ENCODE data around the gene ZC3HAV1.

- no peak for TF ChIP-seq TEAD4 (IDR thresholded peaks at IDR 0.05; ENCODE audit: borderline replicate concordance, insufficient read depth)
- TF ChIP-seq TAF1 (IDR thresholded peaks at IDR 0.05; ENCODE audit: borderline replicate concordance, low read depth, low read length): no peak
- TF ChIP-seq RAD21 (IDR thresholded peaks at IDR 0.05; ENCODE audit: low read length): no peak
- no peak for TF ChIP-seq POLR2AphosphoS5 (IDR thresholded peaks at IDR 0.05; ENCODE audit: low read depth, low read length)
- no peak for TF ChIP-seq RFX5 (IDR thresholded peaks at IDR 0.05; ENCODE audit: low read length)
- no peak for TF ChIP-seq EZH2phosphoT487 (IDR thresholded peaks at IDR 0.05; ENCODE audit: borderline replicate concordance, low read depth)
- no peak for TF ChIP-seq SIN3A (IDR thresholded peaks at IDR 0.05; ENCODE audit: borderline replicate concordance, low read depth, low read length)
- TF ChIP-seq, protein P1, sequence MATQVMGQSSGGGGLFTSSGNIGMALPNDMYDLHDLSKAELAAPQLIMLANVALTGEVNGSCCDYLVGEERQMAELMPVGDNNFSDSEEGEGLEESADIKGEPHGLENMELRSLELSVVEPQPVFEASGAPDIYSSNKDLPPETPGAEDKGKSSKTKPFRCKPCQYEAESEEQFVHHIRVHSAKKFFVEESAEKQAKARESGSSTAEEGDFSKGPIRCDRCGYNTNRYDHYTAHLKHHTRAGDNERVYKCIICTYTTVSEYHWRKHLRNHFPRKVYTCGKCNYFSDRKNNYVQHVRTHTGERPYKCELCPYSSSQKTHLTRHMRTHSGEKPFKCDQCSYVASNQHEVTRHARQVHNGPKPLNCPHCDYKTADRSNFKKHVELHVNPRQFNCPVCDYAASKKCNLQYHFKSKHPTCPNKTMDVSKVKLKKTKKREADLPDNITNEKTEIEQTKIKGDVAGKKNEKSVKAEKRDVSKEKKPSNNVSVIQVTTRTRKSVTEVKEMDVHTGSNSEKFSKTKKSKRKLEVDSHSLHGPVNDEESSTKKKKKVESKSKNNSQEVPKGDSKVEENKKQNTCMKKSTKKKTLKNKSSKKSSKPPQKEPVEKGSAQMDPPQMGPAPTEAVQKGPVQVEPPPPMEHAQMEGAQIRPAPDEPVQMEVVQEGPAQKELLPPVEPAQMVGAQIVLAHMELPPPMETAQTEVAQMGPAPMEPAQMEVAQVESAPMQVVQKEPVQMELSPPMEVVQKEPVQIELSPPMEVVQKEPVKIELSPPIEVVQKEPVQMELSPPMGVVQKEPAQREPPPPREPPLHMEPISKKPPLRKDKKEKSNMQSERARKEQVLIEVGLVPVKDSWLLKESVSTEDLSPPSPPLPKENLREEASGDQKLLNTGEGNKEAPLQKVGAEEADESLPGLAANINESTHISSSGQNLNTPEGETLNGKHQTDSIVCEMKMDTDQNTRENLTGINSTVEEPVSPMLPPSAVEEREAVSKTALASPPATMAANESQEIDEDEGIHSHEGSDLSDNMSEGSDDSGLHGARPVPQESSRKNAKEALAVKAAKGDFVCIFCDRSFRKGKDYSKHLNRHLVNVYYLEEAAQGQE (IDR thresholded peaks at IDR 0.05; ENCODE audit: low read depth, low read length): no peak
These were observed 87.2 kb downstream of the ZC3HAV1 start for GRCh38 chr7:139022286-139022685.

Measured in SK-N-SH (cell line).